ENCODE data around the gene NRXN3.

NRXN3 gene

GRCh38 chr14:79407572-79407971, 1237.4 kb downstream of the NRXN3 start:
- DNase-seq, result no peak

DNA sequence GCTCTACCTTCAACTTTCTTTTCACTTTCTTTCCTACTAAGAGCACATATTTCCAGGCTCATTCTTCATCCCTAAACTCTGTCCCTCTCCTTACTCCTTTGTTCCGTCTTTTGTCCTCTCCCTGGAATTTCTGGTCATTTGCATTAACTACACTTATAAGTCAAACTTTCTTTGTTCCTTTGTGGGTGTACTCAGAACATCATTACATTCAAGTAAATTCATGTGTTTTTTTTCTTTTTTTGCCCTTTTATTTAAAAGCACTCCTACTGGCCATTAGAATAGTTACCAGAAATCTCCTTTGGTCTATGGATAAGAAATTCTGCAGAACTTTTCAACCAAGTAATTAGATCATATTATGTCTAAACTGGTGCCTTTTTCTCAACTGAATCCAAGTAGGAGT, 1238.5 kb downstream of the NRXN3 start:
- no peak for DNase-seq

- no peak for DNase-seq
Observed at GRCh38 chr14:79411403-79412174, 1241.4 kb downstream of the NRXN3 start.

DNA sequence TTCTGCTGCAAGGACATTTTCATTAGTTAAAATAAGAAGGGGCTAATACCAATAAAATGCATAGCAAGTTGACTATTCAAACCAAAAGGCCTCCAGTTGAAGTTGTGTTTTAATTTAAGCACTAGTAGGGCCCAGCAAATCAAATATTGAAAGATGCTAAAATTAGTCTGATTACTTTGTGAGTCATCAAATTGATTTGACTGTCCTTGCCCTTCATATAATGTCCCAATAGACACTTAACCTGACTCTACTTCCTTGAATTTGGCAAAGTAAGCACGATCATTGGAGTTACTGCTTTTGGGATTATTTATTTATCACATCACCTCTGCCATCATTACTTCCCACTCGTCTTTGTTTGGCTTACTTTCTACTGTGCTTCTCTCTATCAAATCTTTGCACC, 1242.6 kb downstream of the NRXN3 start:
- no peak for DNase-seq

- DNase-seq, result no peak
Observed at GRCh38 chr14:79413734-79414428, 1243.7 kb downstream of the NRXN3 start.

GRCh38 chr14:79415726-79416125, 1245.6 kb downstream of the NRXN3 start:
- DNase-seq, result no peak

GRCh38 chr14:79417961-79418360, 1247.8 kb downstream of the NRXN3 start:
- DNase-seq, result no peak

- DNase-seq, result no peak
Observed at GRCh38 chr14:79418649-79419415, 1248.7 kb downstream of the NRXN3 start.

GRCh38 chr14:79419571-79420327, 1249.6 kb downstream of the NRXN3 start:
- no peak for DNase-seq

GRCh38 chr14:79420725-79421124, 1250.6 kb downstream of the NRXN3 start:
- DNase-seq, result no peak

DNA sequence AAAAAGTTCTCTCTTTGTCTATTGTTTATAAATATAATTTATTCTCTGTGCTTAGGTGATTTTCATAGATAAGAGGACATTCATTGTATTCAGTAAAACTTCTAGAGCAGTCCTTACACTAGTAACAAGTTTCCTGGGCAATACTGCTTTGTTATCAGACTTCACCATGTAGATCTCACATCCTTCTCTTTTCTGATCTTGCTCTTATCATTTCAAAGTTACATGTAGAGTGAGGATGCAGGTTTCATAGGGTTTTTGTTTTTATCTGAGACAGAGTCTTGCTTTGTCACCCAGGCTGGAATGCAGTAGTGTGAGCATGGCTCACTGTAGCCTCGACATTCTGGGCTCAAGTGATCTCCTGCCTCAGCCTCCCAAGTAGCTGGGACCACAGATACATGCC, 1251.6 kb downstream of the NRXN3 start:
- no peak for DNase-seq

- DNase-seq, result no peak
Observed at GRCh38 chr14:79424462-79424861, 1254.3 kb downstream of the NRXN3 start.

DNA sequence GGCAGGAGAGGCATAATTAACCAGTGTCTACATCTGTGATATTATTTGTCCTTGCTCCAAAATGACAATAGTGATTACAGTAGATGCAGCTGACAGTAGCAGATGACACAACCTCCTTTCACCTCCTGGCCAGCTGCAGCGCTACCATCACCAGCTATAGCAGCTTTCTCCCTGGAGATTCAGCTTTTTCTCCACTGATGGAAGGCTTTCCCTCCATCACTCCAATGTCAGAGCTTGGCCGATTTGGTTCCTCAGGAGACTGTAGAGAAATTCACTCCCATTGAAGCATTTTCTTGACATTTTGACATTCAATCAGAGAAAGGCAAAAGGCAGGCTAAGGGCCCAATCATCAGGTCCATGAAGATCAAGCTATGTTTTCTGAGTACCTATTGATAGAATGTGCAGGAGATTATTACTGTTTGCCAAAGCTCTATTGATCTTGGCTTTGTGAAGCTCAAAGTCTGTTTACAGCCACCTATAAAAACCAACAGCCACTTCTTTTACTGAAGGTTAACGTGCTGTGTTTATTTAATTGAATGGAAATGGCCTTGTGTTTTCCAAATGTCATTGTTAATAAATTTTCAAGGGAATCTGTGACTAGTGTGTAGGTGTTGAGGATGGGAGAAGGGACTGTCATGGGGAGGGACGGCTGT, 1256.1 kb downstream of the NRXN3 start:
- no peak for DNase-seq

DNA sequence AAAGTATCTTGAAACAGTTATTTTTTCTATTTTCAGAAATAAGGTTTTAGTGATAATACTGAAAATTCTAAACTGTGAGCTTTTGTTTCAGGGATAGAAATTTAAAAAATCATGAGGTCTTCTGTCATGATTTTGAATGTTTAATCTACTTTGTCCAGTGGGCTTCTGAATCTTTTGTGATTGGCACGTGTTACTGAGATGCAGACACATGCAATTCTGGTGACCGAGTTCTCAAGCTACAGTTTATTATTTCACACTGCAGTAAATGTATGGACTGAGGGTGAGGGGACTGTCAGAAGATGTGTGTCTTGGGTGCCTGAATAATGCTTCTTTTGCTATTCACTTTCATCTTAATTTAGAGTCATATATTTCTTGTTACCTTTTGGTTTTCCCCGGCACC, 1262.5 kb downstream of the NRXN3 start:
- DNase-seq, result no peak

- no peak for DNase-seq
Observed at GRCh38 chr14:79436335-79436734, 1266.2 kb downstream of the NRXN3 start.

DNA sequence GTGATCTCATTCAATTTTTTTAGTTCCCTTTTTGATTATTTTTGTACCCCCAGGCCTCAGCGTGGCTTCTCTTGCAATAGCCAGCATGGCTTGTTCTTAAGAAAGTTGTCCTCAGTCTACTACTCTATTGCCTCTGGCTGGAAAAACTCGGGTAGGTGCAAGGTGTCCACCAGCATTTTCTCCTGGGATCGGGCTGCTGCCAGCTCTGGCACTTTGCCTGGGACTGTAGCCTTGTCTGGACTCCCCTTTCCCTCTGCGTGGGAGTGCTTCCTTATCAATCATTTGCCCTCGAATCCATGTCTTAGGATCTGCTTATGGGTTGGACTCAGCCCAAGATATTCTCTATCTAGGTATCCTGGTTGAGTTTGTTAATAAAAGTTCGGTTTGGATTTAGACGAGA, 1267.8 kb downstream of the NRXN3 start:
- DNase-seq, result no peak

- DNase-seq, result no peak
Observed at GRCh38 chr14:79438696-79439342, 1268.6 kb downstream of the NRXN3 start.

DNA sequence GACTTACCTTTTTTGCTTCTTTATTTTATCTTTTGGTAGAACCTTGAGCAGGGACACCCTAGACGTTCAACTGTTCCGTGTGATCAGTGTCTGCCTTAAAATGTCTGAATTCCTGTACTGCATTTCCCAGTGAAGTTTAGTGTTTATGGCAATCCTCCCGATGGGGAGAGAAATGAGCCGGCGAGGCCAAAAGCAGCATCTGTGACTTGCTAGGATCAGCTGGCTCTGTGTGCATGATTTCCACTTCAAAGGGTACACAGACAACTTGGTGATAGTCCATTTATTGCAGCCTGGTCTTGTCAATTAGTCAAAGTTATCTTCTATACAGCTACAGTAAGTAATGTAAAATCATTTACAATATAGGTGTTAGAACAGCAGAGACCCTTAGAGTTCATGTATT, 1272.6 kb downstream of the NRXN3 start:
- DNase-seq, result no peak

- no peak for DNase-seq
Observed at GRCh38 chr14:79443602-79444001, 1273.4 kb downstream of the NRXN3 start.

DNA sequence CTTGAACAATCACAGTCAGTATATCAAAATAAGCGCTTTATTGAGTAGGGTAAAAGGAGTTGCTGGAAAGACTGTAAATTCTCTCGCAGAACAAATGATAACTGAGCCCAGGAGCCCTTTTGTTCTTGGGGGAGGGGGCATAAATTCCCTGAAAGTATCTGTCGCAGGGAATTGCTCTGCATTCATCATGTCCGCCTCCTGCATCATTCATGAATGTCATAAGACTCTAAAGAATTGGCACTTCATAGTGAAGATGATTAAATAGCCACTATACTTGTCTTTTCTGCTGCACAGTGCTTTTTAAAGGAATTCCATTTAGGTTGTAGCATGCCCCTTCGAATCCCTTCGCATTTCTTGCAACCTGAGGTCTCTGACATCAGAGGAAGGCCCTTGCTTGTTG, 1278.8 kb downstream of the NRXN3 start:
- DNase-seq, result no peak

GRCh38 chr14:79451601-79452000, 1281.4 kb downstream of the NRXN3 start:
- no peak for DNase-seq

DNA sequence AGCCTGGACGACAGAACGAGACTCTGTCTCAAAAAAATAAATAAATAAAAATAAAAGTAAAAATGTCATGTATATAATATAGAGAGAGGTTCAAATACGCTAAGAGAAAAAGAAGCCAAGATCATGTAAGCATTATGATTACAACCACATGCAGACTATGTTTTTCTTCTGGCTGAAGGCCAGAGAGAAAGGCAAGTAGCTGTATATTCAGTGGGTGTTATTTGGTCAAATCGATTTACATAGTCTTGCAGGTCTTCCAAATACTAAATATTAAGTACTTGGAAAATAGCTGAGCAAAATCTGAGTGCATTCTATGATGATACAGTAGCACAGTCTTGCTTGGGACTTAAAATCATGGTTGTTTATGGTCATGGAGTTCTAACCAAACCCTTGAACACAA, 1283.1 kb downstream of the NRXN3 start:
- no peak for DNase-seq
